ENCODE results near the gene BTAF1.

DNA sequence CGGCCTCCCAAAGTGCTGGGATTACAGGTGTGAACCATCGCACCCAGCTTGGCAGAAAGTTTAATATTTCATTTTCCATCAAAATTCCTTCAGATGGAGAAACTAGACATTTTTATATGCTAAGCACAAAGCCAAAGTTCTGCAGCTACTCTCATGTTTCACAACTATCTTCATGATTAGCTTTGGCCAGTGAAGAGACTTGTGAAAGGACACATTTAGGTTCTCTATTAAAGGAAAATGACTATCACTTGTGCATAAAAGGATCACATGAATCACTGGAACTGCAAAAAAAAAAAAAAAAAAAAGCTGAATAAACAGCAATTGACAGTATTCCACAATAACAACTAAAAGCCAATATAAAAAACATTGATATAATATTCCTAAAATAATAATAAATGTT, 30.5 kb upstream of the BTAF1 start:
- TF ChIP-seq, protein P1, sequence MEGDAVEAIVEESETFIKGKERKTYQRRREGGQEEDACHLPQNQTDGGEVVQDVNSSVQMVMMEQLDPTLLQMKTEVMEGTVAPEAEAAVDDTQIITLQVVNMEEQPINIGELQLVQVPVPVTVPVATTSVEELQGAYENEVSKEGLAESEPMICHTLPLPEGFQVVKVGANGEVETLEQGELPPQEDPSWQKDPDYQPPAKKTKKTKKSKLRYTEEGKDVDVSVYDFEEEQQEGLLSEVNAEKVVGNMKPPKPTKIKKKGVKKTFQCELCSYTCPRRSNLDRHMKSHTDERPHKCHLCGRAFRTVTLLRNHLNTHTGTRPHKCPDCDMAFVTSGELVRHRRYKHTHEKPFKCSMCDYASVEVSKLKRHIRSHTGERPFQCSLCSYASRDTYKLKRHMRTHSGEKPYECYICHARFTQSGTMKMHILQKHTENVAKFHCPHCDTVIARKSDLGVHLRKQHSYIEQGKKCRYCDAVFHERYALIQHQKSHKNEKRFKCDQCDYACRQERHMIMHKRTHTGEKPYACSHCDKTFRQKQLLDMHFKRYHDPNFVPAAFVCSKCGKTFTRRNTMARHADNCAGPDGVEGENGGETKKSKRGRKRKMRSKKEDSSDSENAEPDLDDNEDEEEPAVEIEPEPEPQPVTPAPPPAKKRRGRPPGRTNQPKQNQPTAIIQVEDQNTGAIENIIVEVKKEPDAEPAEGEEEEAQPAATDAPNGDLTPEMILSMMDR (IDR thresholded peaks at IDR 0.05 in 2 of 3, conservative IDR thresholded peaks at IDR 0.05 in 1 of 3; ENCODE audit: borderline replicate concordance in 1 of 3, insufficient read depth in 1 of 3, low read depth in 2 of 3, low read length in 2 of 3): no peak
- TF ChIP-seq POLR2A (IDR thresholded peaks at IDR 0.05; ENCODE audit: borderline replicate concordance, extremely low read depth, insufficient read depth, insufficient read length): no peak
- no peak for TF ChIP-seq TCF7L2 (IDR thresholded peaks at IDR 0.05; ENCODE audit: borderline replicate concordance, extremely low read depth, insufficient read depth, insufficient read length)
- TF ChIP-seq MAX (IDR thresholded peaks at IDR 0.05): no peak
- TF ChIP-seq ZFX (IDR thresholded peaks at IDR 0.05): no peak
- no peak for TF ChIP-seq EZH2 (IDR thresholded peaks at IDR 0.05)
- no peak for TF ChIP-seq EZH2phosphoT487 (IDR thresholded peaks at IDR 0.05; ENCODE audit: borderline replicate concordance)
- TF ChIP-seq POLR2AphosphoS5 (IDR thresholded peaks at IDR 0.05; ENCODE audit: low read depth, low read length): no peak
- TF ChIP-seq, protein P2, sequence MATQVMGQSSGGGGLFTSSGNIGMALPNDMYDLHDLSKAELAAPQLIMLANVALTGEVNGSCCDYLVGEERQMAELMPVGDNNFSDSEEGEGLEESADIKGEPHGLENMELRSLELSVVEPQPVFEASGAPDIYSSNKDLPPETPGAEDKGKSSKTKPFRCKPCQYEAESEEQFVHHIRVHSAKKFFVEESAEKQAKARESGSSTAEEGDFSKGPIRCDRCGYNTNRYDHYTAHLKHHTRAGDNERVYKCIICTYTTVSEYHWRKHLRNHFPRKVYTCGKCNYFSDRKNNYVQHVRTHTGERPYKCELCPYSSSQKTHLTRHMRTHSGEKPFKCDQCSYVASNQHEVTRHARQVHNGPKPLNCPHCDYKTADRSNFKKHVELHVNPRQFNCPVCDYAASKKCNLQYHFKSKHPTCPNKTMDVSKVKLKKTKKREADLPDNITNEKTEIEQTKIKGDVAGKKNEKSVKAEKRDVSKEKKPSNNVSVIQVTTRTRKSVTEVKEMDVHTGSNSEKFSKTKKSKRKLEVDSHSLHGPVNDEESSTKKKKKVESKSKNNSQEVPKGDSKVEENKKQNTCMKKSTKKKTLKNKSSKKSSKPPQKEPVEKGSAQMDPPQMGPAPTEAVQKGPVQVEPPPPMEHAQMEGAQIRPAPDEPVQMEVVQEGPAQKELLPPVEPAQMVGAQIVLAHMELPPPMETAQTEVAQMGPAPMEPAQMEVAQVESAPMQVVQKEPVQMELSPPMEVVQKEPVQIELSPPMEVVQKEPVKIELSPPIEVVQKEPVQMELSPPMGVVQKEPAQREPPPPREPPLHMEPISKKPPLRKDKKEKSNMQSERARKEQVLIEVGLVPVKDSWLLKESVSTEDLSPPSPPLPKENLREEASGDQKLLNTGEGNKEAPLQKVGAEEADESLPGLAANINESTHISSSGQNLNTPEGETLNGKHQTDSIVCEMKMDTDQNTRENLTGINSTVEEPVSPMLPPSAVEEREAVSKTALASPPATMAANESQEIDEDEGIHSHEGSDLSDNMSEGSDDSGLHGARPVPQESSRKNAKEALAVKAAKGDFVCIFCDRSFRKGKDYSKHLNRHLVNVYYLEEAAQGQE (IDR thresholded peaks at IDR 0.05; ENCODE audit: low read depth): no peak
- no peak for TF ChIP-seq ELF1 (IDR thresholded peaks at IDR 0.05; ENCODE audit: borderline replicate concordance, low read depth)
- TF ChIP-seq CBX3 (IDR thresholded peaks at IDR 0.05; ENCODE audit: low read depth): no peak
- no peak for TF ChIP-seq CEBPB (IDR thresholded peaks at IDR 0.05; ENCODE audit: low read depth)
- TF ChIP-seq YY1 (IDR thresholded peaks at IDR 0.05; ENCODE audit: extremely low read depth, insufficient replicate concordance, low read depth, low read length): no peak
